ENCODE results near the gene CLEC16A.
"Not testable (repeated sequence)": the region's sequence is repeated elsewhere in the genome, so short reads cannot be mapped to it uniquely, and the experiment has no call there.

The CLEC16A gene

DNA sequence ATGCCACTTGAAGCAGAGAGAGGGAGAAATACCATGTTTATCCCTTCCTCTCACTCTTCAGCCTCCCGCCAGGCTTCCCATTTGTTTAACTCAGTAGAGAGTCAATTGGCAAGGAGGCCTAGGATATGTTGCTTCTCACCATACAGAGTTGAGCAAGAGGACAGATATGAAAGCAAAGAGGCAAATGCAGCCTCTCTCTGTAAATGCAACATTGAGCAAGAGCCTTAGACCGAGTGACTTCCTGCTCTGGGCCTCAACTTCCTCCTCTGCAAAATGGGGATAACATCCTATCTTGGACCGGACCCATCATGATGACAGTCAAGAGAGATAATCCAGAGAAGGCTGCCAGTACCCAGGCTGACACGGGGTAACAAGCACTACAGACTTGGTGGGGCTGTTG is 274.8 kb downstream of the CLEC16A start:
- DNase-seq (ENCODE audit: low read depth in 2 of 2) = no peak

DNA sequence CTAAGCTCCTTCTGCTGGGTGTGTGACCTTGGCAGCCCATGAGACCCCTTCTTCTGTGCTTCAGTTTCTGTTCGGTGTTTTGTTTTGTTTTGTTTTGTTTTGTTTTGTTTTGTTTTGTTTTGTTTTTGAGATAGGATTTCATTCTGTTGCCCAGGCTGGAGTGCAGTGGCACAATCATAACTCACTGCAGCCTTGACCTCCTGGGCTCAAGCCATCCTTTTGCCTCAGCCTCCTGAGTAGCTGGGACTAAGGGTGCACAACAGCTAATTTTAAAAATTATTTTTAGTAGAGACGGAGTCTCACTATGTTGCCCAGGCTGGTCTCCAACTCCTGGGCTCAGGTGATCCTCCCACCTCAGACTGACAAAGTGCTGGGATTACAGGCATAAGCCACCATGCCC is 276.1 kb downstream of the CLEC16A start:
- not testable (repeated sequence) for DNase-seq (ENCODE audit: low read depth in 2 of 2)

DNA sequence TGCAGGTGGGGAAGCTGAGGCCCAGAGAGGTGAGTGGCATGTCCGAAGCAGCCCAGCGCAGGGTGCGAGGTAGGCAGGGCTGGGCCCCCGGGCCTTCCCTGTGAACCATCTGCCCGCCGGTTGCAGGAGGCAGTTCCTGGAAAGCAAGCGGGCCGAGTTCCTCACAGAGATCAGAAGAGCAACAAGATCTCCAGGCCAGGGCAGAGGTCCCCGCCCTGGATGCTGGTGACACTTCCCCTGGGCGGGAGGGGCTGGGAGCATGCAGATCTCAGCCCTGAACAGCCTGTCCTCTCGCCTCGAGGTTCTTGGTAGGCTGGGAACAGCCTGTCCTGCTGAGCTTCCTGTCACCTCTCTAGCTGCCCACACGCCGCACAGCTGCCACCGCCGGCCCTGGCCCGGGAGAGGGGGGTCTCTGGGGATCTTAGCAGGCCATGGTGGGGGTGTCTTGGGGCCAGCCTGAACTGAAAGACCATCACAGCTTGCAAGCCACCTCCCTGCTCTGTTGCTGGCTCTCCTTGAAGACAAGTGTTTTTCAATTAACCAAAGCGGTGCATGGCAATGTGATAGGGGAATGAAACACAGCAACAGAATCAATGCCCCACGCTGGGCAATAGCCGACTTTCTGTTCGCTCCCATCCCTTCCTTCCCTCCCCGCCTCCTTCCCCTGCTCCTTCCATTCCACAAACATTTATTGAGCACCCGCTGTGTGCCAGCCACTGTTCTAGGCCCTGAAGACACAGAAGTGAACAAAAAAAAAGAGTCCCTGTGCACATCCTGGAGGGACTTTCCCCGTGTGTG is 279.9 kb downstream of the CLEC16A start:
- DNase-seq (ENCODE audit: low read depth in 2 of 2) = peak; percentile 61 to 73

- peak; percentile 79 to 81 for DNase-seq (ENCODE audit: low read depth in 2 of 2)
Observed at GRCh38 chr16:11224894-11225676, 280.7 kb downstream of the CLEC16A start.

- DNase-seq (ENCODE audit: low read depth in 2 of 2) = no peak
Observed at GRCh38 chr16:11225677-11226549, 281.5 kb downstream of the CLEC16A start.

- DNase-seq (ENCODE audit: low read depth in 2 of 2) = no peak
Observed at GRCh38 chr16:11229432-11229831, 285.1 kb downstream of the CLEC16A start.

DNA sequence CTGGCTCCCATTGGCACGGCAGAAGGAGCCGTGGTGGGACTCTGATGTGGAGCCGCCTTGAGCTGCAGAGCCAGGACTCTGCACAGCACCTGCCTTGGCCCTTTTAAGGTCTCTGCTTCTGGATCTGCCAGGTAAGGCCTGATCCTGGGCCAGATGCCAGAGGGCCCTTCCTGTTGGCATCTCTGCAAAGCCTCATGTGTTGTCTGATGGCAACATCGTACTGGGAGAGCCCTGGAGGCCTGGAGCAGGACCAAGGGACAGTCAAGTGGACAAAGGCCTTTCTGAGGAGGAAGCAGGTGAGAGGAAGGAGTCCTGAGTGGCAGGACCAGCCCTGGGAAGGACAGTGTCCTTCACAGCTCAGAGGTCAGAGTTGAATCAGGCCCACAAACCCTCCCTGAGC is 285.5 kb downstream of the CLEC16A start:
- DNase-seq (ENCODE audit: low read depth in 2 of 2) = no peak

DNA sequence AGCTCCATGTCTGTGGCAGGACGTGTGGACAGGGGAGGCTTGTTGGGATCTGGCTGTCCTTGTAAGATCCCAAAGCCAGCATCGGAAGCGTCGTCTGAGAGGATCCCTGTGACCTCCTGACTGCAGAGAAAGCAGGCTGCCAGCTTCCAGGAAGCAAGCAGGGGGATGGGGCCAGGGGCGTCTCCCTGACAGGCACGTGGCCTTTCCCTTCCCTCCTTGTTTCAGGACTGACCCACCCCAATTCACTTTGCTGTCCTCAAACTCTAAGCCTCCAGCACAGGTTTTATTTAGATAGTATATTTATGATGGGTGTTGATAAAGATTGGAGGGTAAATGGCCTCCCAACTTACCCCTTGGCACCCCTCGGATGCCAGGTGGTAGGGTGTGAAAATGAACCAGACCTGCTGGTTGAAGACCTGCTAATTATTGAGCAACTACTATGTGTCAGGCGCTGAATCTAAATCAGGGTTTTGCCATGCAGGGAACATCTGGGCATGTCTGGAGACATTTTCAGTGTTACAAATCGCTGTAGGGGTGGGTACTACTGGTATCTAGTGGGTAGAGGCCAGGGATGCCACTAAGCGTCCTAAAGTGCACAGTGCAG is 287.1 kb downstream of the CLEC16A start:
- no peak for DNase-seq (ENCODE audit: low read depth in 2 of 2)

Data from stimulated activated CD4-positive, alpha-beta T cell treated with anti-CD3 and anti-CD28 coated beads, Interleukin-4, amount 100 ng/mL, for 48 hours (primary cell).